WTC11 (cell line): Measurements from ENCODE around the gene PHC3. TPM values are rescaled to one million over a fixed set of nuclear protein-coding genes. Genes with fewer than 3 reads are reported as not detected.

Source experiments
- ATAC-seq: fragments of 200-7000 bp; cut with Tn5 transposase; 2 replicates; pipeline ENCODE4 v1.10.0; 2021; ENCODE audit warnings: mild to moderate bottlenecking, moderate library complexity
- CTCF ChIA-PET: fragments of 300-600 bp; sonication (Branson Sonifier 250); formaldehyde crosslinking; loops from one replicate; lab custom pipeline; 2021; ENCODE audit warnings: antibody characterized with exemption; lab: Charles Lee
- POLR2A ChIA-PET: fragments of 350-600 bp; sonication (Branson Sonifier 250); formaldehyde crosslinking; loops from one replicate; lab custom pipeline; 2021; ENCODE audit warnings: antibody characterized with exemption; lab: Charles Lee
- DNase-seq: peaks from one replicate; pipeline ENCODE4 v3.0.0; 2021; ENCODE audit warnings: low spot score
- H3K27ac Mint-ChIP-seq: 2 replicates; pipeline ENCODE4 v1.8.0; 2021; ENCODE audit warnings: mixed read lengths
- H3K27me3 Mint-ChIP-seq: 2 replicates; pipeline ENCODE4 v1.8.0; 2021; ENCODE audit warnings: low read depth, mild to moderate bottlenecking, moderate library complexity, mixed read lengths
- H3K36me3 Mint-ChIP-seq: 2 replicates; pipeline ENCODE4 v1.8.0; 2021; ENCODE audit warnings: mixed read lengths
- H3K4me1 Mint-ChIP-seq: 2 replicates; pipeline ENCODE4 v1.8.0; 2022; ENCODE audit warnings: mixed read lengths
- H3K4me3 Mint-ChIP-seq: 2 replicates; pipeline ENCODE4 v1.8.0; 2021; ENCODE audit warnings: mild to moderate bottlenecking, moderate library complexity, mixed read lengths
- H3K9me3 Mint-ChIP-seq: 2 replicates; pipeline ENCODE4 v1.8.0; 2021; ENCODE audit warnings: mixed read lengths
- ATF1 ChIP-seq: sonication (generic); formaldehyde crosslinking; IDR thresholded peaks from 2 replicates; pipeline ENCODE4 v1.8.1; 2023; ENCODE audit warnings: mild to moderate bottlenecking, moderate library complexity, missing genetic modification reagents
- E2F5 ChIP-seq: sonication (generic); formaldehyde crosslinking; IDR thresholded peaks from 2 replicates; pipeline ENCODE4 v1.8.1; 2022; ENCODE audit warnings: mild to moderate bottlenecking, moderate library complexity, missing genetic modification reagents
- ETV6 ChIP-seq: sonication (generic); formaldehyde crosslinking; IDR thresholded peaks from 2 replicates; pipeline ENCODE4 v1.8.1; 2022; ENCODE audit warnings: mild to moderate bottlenecking, missing genetic modification reagents
- GRHL2 ChIP-seq: fragments of 250-450 bp; sonication (Bioruptor Pico); IDR thresholded peaks from 2 replicates; pipeline ENCODE4 v1.8.0; 2022; ENCODE audit warnings: mild to moderate bottlenecking, moderate library complexity; ENCODE audit not compliant: insufficient replicate concordance, severe bottlenecking
- KAT7 ChIP-seq: sonication (generic); formaldehyde crosslinking; IDR thresholded peaks from 2 replicates; pipeline ENCODE4 v1.8.1; 2023; ENCODE audit warnings: missing genetic modification reagents, mild to moderate bottlenecking, borderline replicate concordance
- NFE2L1 ChIP-seq: sonication (generic); formaldehyde crosslinking; IDR thresholded peaks from 2 replicates; pipeline ENCODE4 v1.8.1; 2023; ENCODE audit warnings: missing genetic modification reagents
- OVOL2 ChIP-seq: fragments of 250-450 bp; sonication (Bioruptor Pico); IDR thresholded peaks from 2 replicates; pipeline ENCODE4 v1.9.0; 2021; ENCODE audit warnings: mild to moderate bottlenecking, borderline replicate concordance
- SP1 ChIP-seq: sonication (generic); formaldehyde crosslinking; conservative IDR thresholded peaks from 2 replicates; pipeline ENCODE4 v1.8.1; 2022; ENCODE audit warnings: missing genetic modification reagents
- STAT6 ChIP-seq: sonication (generic); formaldehyde crosslinking; conservative IDR thresholded peaks from 2 replicates; pipeline ENCODE4 v1.8.1; 2023; ENCODE audit warnings: mild to moderate bottlenecking, low read depth, missing genetic modification reagents, moderate library complexity
- TP53 ChIP-seq: sonication (generic); formaldehyde crosslinking; IDR thresholded peaks from 2 replicates; pipeline ENCODE4 v1.8.1; 2023; ENCODE audit warnings: mild to moderate bottlenecking, missing genetic modification reagents
- ZNF263 ChIP-seq: sonication (generic); formaldehyde crosslinking; IDR thresholded peaks from 2 replicates; pipeline ENCODE4 v1.8.1; 2022; ENCODE audit warnings: low read depth, mild to moderate bottlenecking, moderate library complexity, missing genetic modification reagents
- ZNF416 ChIP-seq: fragments of 250-450 bp; sonication (Bioruptor Pico); IDR thresholded peaks from 2 replicates; pipeline ENCODE4 v1.9.0; 2021; ENCODE audit warnings: mild to moderate bottlenecking, inconsistent platforms
- total RNA-seq: library from RNA; stranded (reverse); gene quantifications from 3 replicates; pipeline ENCODE4 v1.2.3, GENCODE V29; 2021
- TF ChIP-seq, protein P1 (sequence below): sonication (generic); formaldehyde crosslinking; IDR thresholded peaks from 2 replicates; pipeline ENCODE4 v1.8.0; 2023; ENCODE audit warnings: mild to moderate bottlenecking, missing genetic modification reagents
- TF ChIP-seq, protein P2 (sequence below): fragments of 250-450 bp; sonication (Bioruptor Pico); IDR thresholded peaks from 2 replicates; pipeline ENCODE4 v1.8.0; 2021; ENCODE audit warnings: mild to moderate bottlenecking
- TF ChIP-seq, protein P3 (sequence below): fragments of 250-450 bp; sonication (Bioruptor Pico); IDR thresholded peaks from 2 replicates; pipeline ENCODE4 v2.1.2; 2022; ENCODE audit warnings: mild to moderate bottlenecking, moderate library complexity

The PHC3 gene
- total RNA-seq, 1 experiment from 2014 or later, result 27.8 TPM

DNA sequence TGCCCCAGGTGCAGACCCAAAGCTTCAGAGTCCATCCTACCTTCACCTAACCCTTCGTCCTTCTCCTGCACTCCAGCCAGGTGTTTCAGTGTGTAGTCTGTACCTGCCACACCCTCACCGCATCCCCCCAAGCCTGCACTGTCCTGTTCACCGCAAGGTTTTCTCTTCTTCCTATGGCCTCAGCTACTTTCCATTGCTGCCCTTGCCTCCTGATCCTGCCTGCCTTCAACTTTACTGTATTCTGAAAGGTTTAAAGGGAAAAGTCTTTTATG lies 134.5 kb downstream of the PHC3 start (continued):
- no peak for TF ChIP-seq STAT6 (CRISPR knock-in tag)
- no peak for TF ChIP-seq NFE2L1
- TF ChIP-seq, all 79 proteins: peak for 0

GRCh38 chr3:170046269-170047132 lies 135.0 kb downstream of the PHC3 start:
- no peak overlapping the region for H3K4me3 Mint-ChIP-seq
- H3K9me3 Mint-ChIP-seq, result no peaks in the 10 kb centered on the region
- H3K27me3 Mint-ChIP-seq, result no peaks in the 10 kb centered on the region
- no peak overlapping the region for H3K27ac Mint-ChIP-seq
- TF ChIP-seq ZNF416 (CRISPR knock-in tag), result no peak
- TF ChIP-seq ZNF263 (CRISPR knock-in tag), result no peak
- no peak for TF ChIP-seq SP1 (CRISPR knock-in tag)
- no peak for TF ChIP-seq NFE2L1
- TF ChIP-seq, protein P1, sequence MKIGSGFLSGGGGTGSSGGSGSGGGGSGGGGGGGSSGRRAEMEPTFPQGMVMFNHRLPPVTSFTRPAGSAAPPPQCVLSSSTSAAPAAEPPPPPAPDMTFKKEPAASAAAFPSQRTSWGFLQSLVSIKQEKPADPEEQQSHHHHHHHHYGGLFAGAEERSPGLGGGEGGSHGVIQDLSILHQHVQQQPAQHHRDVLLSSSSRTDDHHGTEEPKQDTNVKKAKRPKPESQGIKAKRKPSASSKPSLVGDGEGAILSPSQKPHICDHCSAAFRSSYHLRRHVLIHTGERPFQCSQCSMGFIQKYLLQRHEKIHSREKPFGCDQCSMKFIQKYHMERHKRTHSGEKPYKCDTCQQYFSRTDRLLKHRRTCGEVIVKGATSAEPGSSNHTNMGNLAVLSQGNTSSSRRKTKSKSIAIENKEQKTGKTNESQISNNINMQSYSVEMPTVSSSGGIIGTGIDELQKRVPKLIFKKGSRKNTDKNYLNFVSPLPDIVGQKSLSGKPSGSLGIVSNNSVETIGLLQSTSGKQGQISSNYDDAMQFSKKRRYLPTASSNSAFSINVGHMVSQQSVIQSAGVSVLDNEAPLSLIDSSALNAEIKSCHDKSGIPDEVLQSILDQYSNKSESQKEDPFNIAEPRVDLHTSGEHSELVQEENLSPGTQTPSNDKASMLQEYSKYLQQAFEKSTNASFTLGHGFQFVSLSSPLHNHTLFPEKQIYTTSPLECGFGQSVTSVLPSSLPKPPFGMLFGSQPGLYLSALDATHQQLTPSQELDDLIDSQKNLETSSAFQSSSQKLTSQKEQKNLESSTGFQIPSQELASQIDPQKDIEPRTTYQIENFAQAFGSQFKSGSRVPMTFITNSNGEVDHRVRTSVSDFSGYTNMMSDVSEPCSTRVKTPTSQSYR (CRISPR knock-in tag), result no peak
- no peak for TF ChIP-seq ATF1 (CRISPR knock-in tag)
- TF ChIP-seq KAT7 (CRISPR knock-in tag), result no peak
- no peak for TF ChIP-seq TP53 (CRISPR knock-in tag)
- CTCF ChIA-PET, result interaction anchor here (0.7 to 1.4 kb wide), 2 partner anchors 16 to 32 kb away, joined by 3 to 6 read pairs; no protein-coding TSS in a partner anchor
- peaks cover 25% of the 10 kb centered on the region for H3K4me1 Mint-ChIP-seq
- peaks cover 5% of the 10 kb centered on the region for H3K36me3 Mint-ChIP-seq
- peak; percentile 51 for ATAC-seq
- DNase-seq, result no peak
- POLR2A ChIA-PET, result interaction anchor here (0.5 kb wide), 1 partner anchor 142 kb away, joined by 4 read pairs; no protein-coding TSS in a partner anchor

DNA sequence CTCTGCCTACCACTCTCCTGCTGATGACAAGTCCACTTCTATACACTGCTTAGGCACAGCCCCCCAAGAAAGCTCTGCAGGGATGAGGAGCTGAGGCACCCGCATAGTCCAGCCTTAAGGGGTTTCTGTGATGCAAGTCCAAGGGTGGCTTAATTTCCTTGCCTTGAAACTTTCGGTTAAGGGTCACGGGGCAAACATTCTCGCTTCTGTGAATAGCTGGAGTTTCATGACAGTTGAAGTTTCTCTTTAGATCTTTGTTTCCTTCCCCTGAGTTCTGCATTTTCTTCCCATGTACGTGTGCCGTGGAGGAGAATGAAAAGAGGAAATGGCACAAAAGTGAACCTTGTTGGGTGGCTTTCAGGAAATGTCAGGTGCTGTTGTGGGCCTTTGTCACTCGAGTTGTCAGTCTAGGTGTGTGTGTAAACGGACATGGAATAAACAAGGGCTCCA lies 136.7 kb downstream of the PHC3 start:
- ChIA-PET POLR2A (interaction anchor here (0.6 kb wide), 1 partner anchor 34 kb away, joined by 6 read pairs; no protein-coding TSS in a partner anchor), CTCF (no interaction called here)
- H3K9me3 Mint-ChIP-seq, result no peaks in the 10 kb centered on the region
- peaks cover 12% of the 10 kb centered on the region for H3K36me3 Mint-ChIP-seq
- peaks cover 41% of the 10 kb centered on the region for H3K4me1 Mint-ChIP-seq
- no peak overlapping the region for H3K27ac Mint-ChIP-seq
- no peak for TF ChIP-seq OVOL2 (CRISPR knock-in tag)
- no peak for TF ChIP-seq SP1 (CRISPR knock-in tag)
- no peak for TF ChIP-seq ETV6 (CRISPR knock-in tag)
- TF ChIP-seq E2F5 (CRISPR knock-in tag), result no peak
- TF ChIP-seq ZNF263 (CRISPR knock-in tag), result no peak
- TF ChIP-seq, protein P2, sequence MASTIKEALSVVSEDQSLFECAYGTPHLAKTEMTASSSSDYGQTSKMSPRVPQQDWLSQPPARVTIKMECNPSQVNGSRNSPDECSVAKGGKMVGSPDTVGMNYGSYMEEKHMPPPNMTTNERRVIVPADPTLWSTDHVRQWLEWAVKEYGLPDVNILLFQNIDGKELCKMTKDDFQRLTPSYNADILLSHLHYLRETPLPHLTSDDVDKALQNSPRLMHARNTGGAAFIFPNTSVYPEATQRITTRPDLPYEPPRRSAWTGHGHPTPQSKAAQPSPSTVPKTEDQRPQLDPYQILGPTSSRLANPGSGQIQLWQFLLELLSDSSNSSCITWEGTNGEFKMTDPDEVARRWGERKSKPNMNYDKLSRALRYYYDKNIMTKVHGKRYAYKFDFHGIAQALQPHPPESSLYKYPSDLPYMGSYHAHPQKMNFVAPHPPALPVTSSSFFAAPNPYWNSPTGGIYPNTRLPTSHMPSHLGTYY, result no peak
- TF ChIP-seq GRHL2 (CRISPR knock-in tag), result no peak
- TF ChIP-seq, protein P3, sequence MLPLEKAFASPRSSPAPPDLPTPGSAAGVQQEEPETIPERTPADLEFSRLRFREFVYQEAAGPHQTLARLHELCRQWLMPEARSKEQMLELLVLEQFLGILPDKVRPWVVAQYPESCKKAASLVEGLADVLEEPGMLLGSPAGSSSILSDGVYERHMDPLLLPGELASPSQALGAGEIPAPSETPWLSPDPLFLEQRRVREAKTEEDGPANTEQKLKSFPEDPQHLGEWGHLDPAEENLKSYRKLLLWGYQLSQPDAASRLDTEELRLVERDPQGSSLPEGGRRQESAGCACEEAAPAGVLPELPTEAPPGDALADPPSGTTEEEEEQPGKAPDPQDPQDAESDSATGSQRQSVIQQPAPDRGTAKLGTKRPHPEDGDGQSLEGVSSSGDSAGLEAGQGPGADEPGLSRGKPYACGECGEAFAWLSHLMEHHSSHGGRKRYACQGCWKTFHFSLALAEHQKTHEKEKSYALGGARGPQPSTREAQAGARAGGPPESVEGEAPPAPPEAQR, result no peak
- DNase-seq, result no peak
- no peaks in the 10 kb centered on the region for H3K27me3 Mint-ChIP-seq
- no peak for ATAC-seq
- no peak overlapping the region for H3K4me3 Mint-ChIP-seq
